ENCODE measurements around the gene KIF26B.

DNA sequence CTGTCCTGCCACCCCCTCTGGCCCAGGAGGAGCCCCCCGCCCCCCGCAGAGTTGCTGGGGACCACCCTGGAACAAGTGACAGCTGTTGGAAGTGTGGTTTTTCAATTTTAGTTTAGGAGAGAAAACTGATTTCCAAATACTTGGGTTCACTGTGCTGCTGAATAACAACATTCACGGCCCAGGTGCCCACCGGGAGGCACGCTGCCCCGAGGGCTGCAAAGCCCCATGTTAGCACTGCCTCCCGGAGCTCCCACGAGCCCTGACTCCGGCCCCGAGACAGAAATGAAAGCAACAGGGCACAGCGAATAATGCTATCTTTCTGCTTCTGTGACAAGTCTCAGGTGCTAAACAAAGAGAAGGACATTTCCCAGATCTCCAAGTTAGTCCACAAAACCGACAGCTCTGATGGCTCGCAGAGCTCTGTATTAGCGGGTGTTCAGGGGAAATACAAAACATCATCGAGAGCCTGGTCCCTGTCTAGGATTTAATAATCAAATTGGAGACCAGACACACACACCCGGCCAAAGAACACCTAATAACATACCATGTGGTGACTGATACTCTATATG lies 451.5 kb downstream of the KIF26B start:
- TF ChIP-seq, protein P1, sequence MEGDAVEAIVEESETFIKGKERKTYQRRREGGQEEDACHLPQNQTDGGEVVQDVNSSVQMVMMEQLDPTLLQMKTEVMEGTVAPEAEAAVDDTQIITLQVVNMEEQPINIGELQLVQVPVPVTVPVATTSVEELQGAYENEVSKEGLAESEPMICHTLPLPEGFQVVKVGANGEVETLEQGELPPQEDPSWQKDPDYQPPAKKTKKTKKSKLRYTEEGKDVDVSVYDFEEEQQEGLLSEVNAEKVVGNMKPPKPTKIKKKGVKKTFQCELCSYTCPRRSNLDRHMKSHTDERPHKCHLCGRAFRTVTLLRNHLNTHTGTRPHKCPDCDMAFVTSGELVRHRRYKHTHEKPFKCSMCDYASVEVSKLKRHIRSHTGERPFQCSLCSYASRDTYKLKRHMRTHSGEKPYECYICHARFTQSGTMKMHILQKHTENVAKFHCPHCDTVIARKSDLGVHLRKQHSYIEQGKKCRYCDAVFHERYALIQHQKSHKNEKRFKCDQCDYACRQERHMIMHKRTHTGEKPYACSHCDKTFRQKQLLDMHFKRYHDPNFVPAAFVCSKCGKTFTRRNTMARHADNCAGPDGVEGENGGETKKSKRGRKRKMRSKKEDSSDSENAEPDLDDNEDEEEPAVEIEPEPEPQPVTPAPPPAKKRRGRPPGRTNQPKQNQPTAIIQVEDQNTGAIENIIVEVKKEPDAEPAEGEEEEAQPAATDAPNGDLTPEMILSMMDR (IDR thresholded peaks at IDR 0.05; ENCODE audit: low read depth, low read length), result no peak
- no peak for TF ChIP-seq POLR2A (IDR thresholded peaks at IDR 0.05; ENCODE audit: extremely low read depth, insufficient read length)

All from NB4 (cell line).